MM.1S (cell line): ENCODE data around the gene FAH.

Experiments used
- DNase-seq: peaks from one replicate; pipeline ENCODE4 v3.0.0-alpha.2; 2015
- H2AFZ ChIP-seq: fragments of 300-600 bp; sonication (generic); 2 replicates; pipeline ENCODE4 v1.6.0; 2016; ENCODE audit warnings: antibody characterized with exemption, low read length
- H3F3A ChIP-seq: fragments of 300-600 bp; sonication (generic); 2 replicates; pipeline ENCODE4 v1.6.1; 2016; ENCODE audit warnings: mild to moderate bottlenecking, antibody characterized with exemption, low read length, moderate library complexity, mixed read lengths; ENCODE audit not compliant: insufficient read depth
- H3K27ac ChIP-seq: fragments of 300-600 bp; sonication (generic); 2 replicates; pipeline ENCODE4 v1.5.1; 2016; ENCODE audit warnings: mild to moderate bottlenecking, low read length
- H3K27me3 ChIP-seq: fragments of 300-600 bp; sonication (generic); replicated peaks from 2 replicates; pipeline ENCODE4 v1.6.0; 2016; ENCODE audit warnings: low read length; ENCODE audit not compliant: insufficient read depth
- H3K36me3 ChIP-seq: fragments of 300-600 bp; sonication (generic); replicated peaks from 2 replicates; pipeline ENCODE4 v1.6.1; 2016; ENCODE audit warnings: mild to moderate bottlenecking, low read length, mixed read lengths; ENCODE audit not compliant: insufficient read depth
- H3K4me1 ChIP-seq: fragments of 300-600 bp; sonication (generic); 2 replicates; pipeline ENCODE4 v1.6.1; 2016; ENCODE audit warnings: low read length, mixed read lengths
- H3K4me2 ChIP-seq: fragments of 300-600 bp; sonication (generic); 2 replicates; pipeline ENCODE4 v1.6.0; 2016; ENCODE audit warnings: low read depth, low read length
- H3K4me3 ChIP-seq: fragments of 300-600 bp; sonication (generic); 2 replicates; pipeline ENCODE4 v1.5.1; 2016; ENCODE audit warnings: low read length, mixed read lengths
- H3K79me2 ChIP-seq: fragments of 300-600 bp; sonication (generic); 2 replicates; pipeline ENCODE4 v1.6.1; 2016; ENCODE audit warnings: mixed run types, low read length, mixed read lengths
- H3K9ac ChIP-seq: fragments of 300-600 bp; sonication (generic); 2 replicates; pipeline ENCODE4 v1.6.1; 2016; ENCODE audit warnings: low read length, mixed read lengths
- H3K9me2 ChIP-seq: fragments of 300-600 bp; sonication (generic); replicated peaks from 2 replicates; pipeline ENCODE4 v1.6.1; 2016; ENCODE audit warnings: mild to moderate bottlenecking, low read length, mixed read lengths; ENCODE audit not compliant: insufficient read depth
- H3K9me3 ChIP-seq: fragments of 300-600 bp; sonication (generic); replicated peaks from 2 replicates; pipeline ENCODE4 v1.6.1; 2016; ENCODE audit warnings: mild to moderate bottlenecking, low read length, mixed read lengths; ENCODE audit not compliant: insufficient read depth
- H4K20me1 ChIP-seq: fragments of 300-600 bp; sonication (generic); 2 replicates; pipeline ENCODE4 v1.6.1; 2016; ENCODE audit warnings: mild to moderate bottlenecking, low read length, moderate library complexity, mixed read lengths; ENCODE audit not compliant: insufficient read depth
- EZH2 ChIP-seq: fragments of 300-600 bp; sonication (generic); optimal IDR thresholded peaks from 2 replicates; pipeline ENCODE3; 2017; ENCODE audit warnings: low read depth, mild to moderate bottlenecking, antibody characterized with exemption, low read length, mixed read lengths
- EZH2phosphoT487 ChIP-seq: fragments of 300-600 bp; sonication (generic); IDR thresholded peaks from 2 replicates; pipeline ENCODE4 v1.6.1; 2018; ENCODE audit warnings: antibody characterized with exemption, low read length
- TF ChIP-seq, protein P1 (sequence below): fragments of 300-600 bp; sonication (generic); IDR thresholded peaks from 2 replicates; pipeline ENCODE4 v1.5.1; 2016; ENCODE audit warnings: antibody characterized with exemption, low read length, mixed read lengths

FAH gene

DNA sequence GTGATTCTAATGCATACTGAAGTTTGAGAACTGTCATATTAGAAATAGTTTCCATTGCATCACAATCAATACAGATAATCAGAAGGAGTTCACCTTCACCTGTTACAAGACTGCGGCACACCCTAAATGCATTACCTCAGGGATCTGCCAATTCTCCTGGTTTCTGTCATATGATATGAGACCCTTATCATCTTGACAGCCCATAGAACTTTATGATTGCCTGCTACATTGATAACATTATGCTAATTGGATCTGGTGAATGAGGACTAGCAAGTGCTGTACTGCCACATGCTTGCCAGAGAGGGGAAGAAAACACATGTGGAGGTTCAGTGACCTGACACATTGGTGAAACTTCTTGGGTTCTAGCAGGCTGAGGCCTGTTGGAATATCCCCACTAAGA, 41.4 kb downstream of the FAH start:
- Histone ChIP-seq H3K36me3 (no peaks in the 10 kb centered on the region), H3F3A (no peaks in the 10 kb centered on the region), H2AFZ (no peak overlapping the region), H3K79me2 (no peaks in the 10 kb centered on the region), H3K4me2 (no peak overlapping the region), H3K27me3 (no peaks in the 10 kb centered on the region), H3K4me1 (no peaks in the 10 kb centered on the region), H3K27ac (no peak overlapping the region), H3K9me3 (no peaks in the 10 kb centered on the region), H3K4me3 (no peak overlapping the region), H3K9me2 (no peaks in the 10 kb centered on the region), H4K20me1 (no peaks in the 10 kb centered on the region), H3K9ac (no peak overlapping the region)
- TF ChIP-seq, protein P1, sequence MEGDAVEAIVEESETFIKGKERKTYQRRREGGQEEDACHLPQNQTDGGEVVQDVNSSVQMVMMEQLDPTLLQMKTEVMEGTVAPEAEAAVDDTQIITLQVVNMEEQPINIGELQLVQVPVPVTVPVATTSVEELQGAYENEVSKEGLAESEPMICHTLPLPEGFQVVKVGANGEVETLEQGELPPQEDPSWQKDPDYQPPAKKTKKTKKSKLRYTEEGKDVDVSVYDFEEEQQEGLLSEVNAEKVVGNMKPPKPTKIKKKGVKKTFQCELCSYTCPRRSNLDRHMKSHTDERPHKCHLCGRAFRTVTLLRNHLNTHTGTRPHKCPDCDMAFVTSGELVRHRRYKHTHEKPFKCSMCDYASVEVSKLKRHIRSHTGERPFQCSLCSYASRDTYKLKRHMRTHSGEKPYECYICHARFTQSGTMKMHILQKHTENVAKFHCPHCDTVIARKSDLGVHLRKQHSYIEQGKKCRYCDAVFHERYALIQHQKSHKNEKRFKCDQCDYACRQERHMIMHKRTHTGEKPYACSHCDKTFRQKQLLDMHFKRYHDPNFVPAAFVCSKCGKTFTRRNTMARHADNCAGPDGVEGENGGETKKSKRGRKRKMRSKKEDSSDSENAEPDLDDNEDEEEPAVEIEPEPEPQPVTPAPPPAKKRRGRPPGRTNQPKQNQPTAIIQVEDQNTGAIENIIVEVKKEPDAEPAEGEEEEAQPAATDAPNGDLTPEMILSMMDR, result no peak
- TF ChIP-seq EZH2phosphoT487, result no peak
- DNase-seq, result no peak

DNA sequence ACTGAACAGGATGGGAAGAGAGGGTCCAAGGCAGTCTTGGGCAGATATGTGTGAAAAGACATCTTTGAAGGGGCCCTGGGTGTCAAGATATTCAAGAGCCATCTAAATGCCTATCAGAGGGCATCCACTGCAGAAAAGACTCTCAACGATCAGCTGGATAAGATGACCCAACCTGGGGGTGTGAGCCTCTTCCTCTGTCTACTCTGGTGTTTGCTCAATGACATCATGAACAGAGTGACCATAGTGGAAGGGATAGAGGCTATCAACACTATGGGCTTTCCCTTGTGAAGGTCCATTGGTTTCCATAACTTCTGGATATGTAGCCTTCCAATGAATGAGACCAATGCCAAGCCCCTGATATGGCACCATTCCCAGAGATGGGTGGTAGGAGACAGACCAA, 42.1 kb downstream of the FAH start:
- TF ChIP-seq EZH2 (no peak), EZH2phosphoT487 (no peak)
- TF ChIP-seq, protein P1, result no peak
- no peak for DNase-seq
- no peaks in the 10 kb centered on the region for H3K27me3 ChIP-seq
- no peak overlapping the region for H3K4me3 ChIP-seq
- H2AFZ ChIP-seq, result no peak overlapping the region
- H3K9me3 ChIP-seq, result no peaks in the 10 kb centered on the region
- no peak overlapping the region for H3K4me2 ChIP-seq
- H3K9ac ChIP-seq, result no peak overlapping the region
- no peaks in the 10 kb centered on the region for H4K20me1 ChIP-seq
- H3K27ac ChIP-seq, result no peak overlapping the region
- no peaks in the 10 kb centered on the region for H3K36me3 ChIP-seq
- no peaks in the 10 kb centered on the region for H3K4me1 ChIP-seq
- H3K9me2 ChIP-seq, result no peaks in the 10 kb centered on the region
- H3F3A ChIP-seq, result no peaks in the 10 kb centered on the region
- H3K79me2 ChIP-seq, result no peaks in the 10 kb centered on the region

DNA sequence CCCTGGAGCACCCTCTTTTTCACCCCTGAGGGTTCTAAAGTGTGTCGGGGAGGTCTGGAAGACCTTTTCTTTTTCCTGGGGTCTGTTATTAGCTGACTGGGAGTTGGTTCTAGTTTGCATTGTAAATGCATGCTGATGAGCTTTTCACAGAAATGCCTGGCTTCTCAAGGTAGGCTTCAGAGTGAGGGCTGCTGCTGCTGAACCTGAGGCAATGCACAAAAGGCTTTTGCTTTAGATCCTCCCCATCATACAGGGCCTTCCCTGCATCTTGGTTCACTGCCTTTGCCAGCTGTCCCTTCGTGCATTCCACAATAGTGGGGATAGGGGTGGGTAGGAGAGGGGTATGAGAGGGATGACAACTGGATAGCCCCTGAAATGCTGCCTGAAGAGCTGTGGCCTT, 46.6 kb downstream of the FAH start:
- Histone ChIP-seq H4K20me1 (no peaks in the 10 kb centered on the region), H3F3A (no peaks in the 10 kb centered on the region), H3K4me1 (no peaks in the 10 kb centered on the region), H3K9me2 (no peaks in the 10 kb centered on the region), H3K36me3 (no peaks in the 10 kb centered on the region), H3K9ac (no peak overlapping the region), H3K79me2 (no peaks in the 10 kb centered on the region), H3K27ac (no peak overlapping the region), H3K9me3 (no peaks in the 10 kb centered on the region), H3K27me3 (no peaks in the 10 kb centered on the region), H3K4me2 (no peak overlapping the region), H2AFZ (no peak overlapping the region), H3K4me3 (no peak overlapping the region)
- no peak for DNase-seq
- TF ChIP-seq EZH2, result no peak
- TF ChIP-seq, protein P1, result no peak
- TF ChIP-seq EZH2phosphoT487, result no peak

DNA sequence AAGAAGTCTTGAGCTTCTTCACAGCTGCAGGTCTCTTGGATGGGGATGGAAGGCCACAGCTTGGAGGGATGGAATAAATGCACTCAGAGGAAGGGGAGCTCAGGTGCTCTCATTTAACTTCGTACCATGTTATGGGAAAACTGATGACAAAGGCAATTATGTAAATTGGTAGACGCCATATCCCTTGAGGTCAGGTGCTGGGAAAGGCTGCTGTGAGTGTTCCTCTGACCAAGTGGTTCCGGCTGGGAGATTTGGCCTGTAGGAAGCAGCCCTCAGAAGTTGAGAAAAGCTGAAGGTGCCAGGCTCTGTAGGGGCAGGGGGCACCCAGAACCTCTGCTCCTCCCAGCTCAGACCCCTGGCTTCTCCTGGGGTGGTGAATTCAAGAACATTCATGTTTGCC, 47.1 kb downstream of the FAH start:
- Histone ChIP-seq H3F3A (no peaks in the 10 kb centered on the region), H4K20me1 (no peaks in the 10 kb centered on the region), H2AFZ (no peak overlapping the region), H3K36me3 (no peaks in the 10 kb centered on the region), H3K4me1 (no peaks in the 10 kb centered on the region), H3K79me2 (no peaks in the 10 kb centered on the region), H3K27me3 (no peaks in the 10 kb centered on the region), H3K27ac (no peak overlapping the region), H3K4me3 (no peak overlapping the region), H3K4me2 (no peak overlapping the region), H3K9me3 (no peaks in the 10 kb centered on the region), H3K9me2 (no peaks in the 10 kb centered on the region), H3K9ac (no peak overlapping the region)
- DNase-seq, result no peak
- no peak for TF ChIP-seq EZH2
- TF ChIP-seq, protein P1, result no peak
- no peak for TF ChIP-seq EZH2phosphoT487
